ENCODE results near the gene ZNF384. TPM values are rescaled to one million over a fixed set of nuclear protein-coding genes. Genes with fewer than 3 reads are reported as not detected.

The ZNF384 gene
- total and polyA plus RNA-seq, 8 donors, result 39.3 to 97.9 (median 89.2) TPM

- intact Hi-C loops (cut with DNase I), result no loop called here
- H3K27ac ChIP-seq, result peak overlapping the region in 1 of 2 donors; percentile 19
- peak; percentile 8 for ATAC-seq
- no peaks in the 10 kb centered on the region for H3K9me3 ChIP-seq
- TF ChIP-seq CTCF (IDR thresholded peaks at IDR 0.05), result no peak
- no peaks in the 10 kb centered on the region for H3K36me3 ChIP-seq
- DNase-seq, result no peak
- peaks cover 0 to 14% of the 10 kb centered on the region in 2 donors for H3K4me1 ChIP-seq
- H3K4me3 ChIP-seq, result peak overlapping the region in 1 of 2 donors; percentile 13
- no peaks in the 10 kb centered on the region for H3K27me3 ChIP-seq
These were observed 53.8 kb downstream of the ZNF384 start for GRCh38 chr12:6635375-6635855.

GRCh38 chr12:6632026-6632983 is 56.9 kb downstream of the ZNF384 start:
- no peaks in the 10 kb centered on the region for H3K27me3 ChIP-seq
- TF ChIP-seq CTCF (IDR thresholded peaks at IDR 0.05), result no peak
- ATAC-seq (peak; percentile 36), DNase-seq (no peak)
- intact Hi-C loops (cut with DNase I), result no loop called here
- no peaks in the 10 kb centered on the region for H3K9me3 ChIP-seq
- no peak overlapping the region for H3K27ac ChIP-seq
- H3K4me3 ChIP-seq, result no peak overlapping the region
- H3K4me1 ChIP-seq, result peaks cover 0 to 15% of the 10 kb centered on the region in 2 donors
- H3K36me3 ChIP-seq, result no peaks in the 10 kb centered on the region

- H3K9me3 ChIP-seq, result no peaks in the 10 kb centered on the region
- no peak for DNase-seq
- H3K27me3 ChIP-seq, result no peaks in the 10 kb centered on the region
- TF ChIP-seq CTCF (IDR thresholded peaks at IDR 0.05), result no peak
- H3K36me3 ChIP-seq, result no peaks in the 10 kb centered on the region
- no peak for ATAC-seq
- no peak overlapping the region for H3K4me3 ChIP-seq
- peaks cover 0 to 15% of the 10 kb centered on the region in 2 donors for H3K4me1 ChIP-seq
- intact Hi-C loops (cut with DNase I), result no loop called here
- no peak overlapping the region for H3K27ac ChIP-seq
These were observed 57.6 kb downstream of the ZNF384 start for GRCh38 chr12:6631549-6631961.

GRCh38 chr12:6630736-6631135 is 58.4 kb downstream of the ZNF384 start:
- no peaks in the 10 kb centered on the region for H3K27me3 ChIP-seq
- intact Hi-C loops (cut with DNase I), result no loop called here
- ATAC-seq (no peak), DNase-seq (no peak)
- TF ChIP-seq CTCF (IDR thresholded peaks at IDR 0.05), result no peak
- no peaks in the 10 kb centered on the region for H3K36me3 ChIP-seq
- H3K4me1 ChIP-seq, result peaks cover 0 to 15% of the 10 kb centered on the region in 2 donors
- H3K9me3 ChIP-seq, result no peaks in the 10 kb centered on the region
- H3K27ac ChIP-seq, result no peak overlapping the region
- no peak overlapping the region for H3K4me3 ChIP-seq

- Histone ChIP-seq H3K4me3 (peak overlapping the region in 1 of 2 donors; percentile 8), H3K36me3 (no peaks in the 10 kb centered on the region), H3K9me3 (no peaks in the 10 kb centered on the region), H3K27me3 (no peaks in the 10 kb centered on the region), H3K27ac (no peak overlapping the region), H3K4me1 (peaks cover 0 to 14% of the 10 kb centered on the region in 2 donors)
- DNase-seq (no peak), ATAC-seq (peak; percentile 88)
- no peak for TF ChIP-seq CTCF (IDR thresholded peaks at IDR 0.05)
- intact Hi-C loops (cut with DNase I), result no loop called here
These were observed 61.6 kb downstream of the ZNF384 start for GRCh38 chr12:6627616-6628015.
